CD14-positive monocyte (primary cell): ENCODE results near the gene STRA6. TPM values are rescaled to one million over a fixed set of nuclear protein-coding genes. Genes with fewer than 3 reads are reported as not detected.

Experiments used
- DNase-seq, 3 donors: peaks; one replicate each; pipeline ENCODE4 v3.0.0-alpha.2; 2011 to 2022
- H2AFZ ChIP-seq: 2 replicates; pipeline ENCODE4 v1.6.0; 2012; ENCODE audit warnings: mild to moderate bottlenecking, low read depth, low read length, inconsistent platforms; ENCODE audit not compliant: insufficient read depth, poor library complexity, severe bottlenecking
- H3K27ac ChIP-seq, 2 donors: 1 replicate in 1 of 2; 2 replicates in 1 of 2; pipeline ENCODE4 v1.5.1; 2012 to 2013; ENCODE audit warnings: low read length in 2 of 2, control low read depth in 1 of 2, inconsistent platforms in 1 of 2, low read depth in 1 of 2, mild to moderate bottlenecking in 1 of 2
- H3K27me3 ChIP-seq, 2 donors: one replicate each; pipeline versions ENCODE4 v1.6.0 to v1.6.1; 2011 to 2013; ENCODE audit warnings: low read length in 2 of 2; ENCODE audit not compliant: control insufficient read depth in 2 of 2, insufficient read depth in 2 of 2
- H3K36me3 ChIP-seq, 2 donors: replicated peaks in 1 of 2; 1 replicate in 1 of 2; 2 replicates in 1 of 2; pipeline versions ENCODE4 v1.5.1 to v1.6.1; 2012 to 2013; ENCODE audit warnings: low read length in 2 of 2, control low read depth in 1 of 2, inconsistent platforms in 1 of 2, mild to moderate bottlenecking in 1 of 2; ENCODE audit not compliant: insufficient read depth in 2 of 2, control insufficient read depth in 1 of 2
- H3K4me1 ChIP-seq, 2 donors: 1 replicate in 1 of 2; 2 replicates in 1 of 2; pipeline versions ENCODE4 v1.5.1 to v1.6.1; 2012 to 2013; ENCODE audit warnings: low read length in 2 of 2, control low read depth in 1 of 2, inconsistent platforms in 1 of 2, mild to moderate bottlenecking in 1 of 2, moderate library complexity in 1 of 2; ENCODE audit not compliant: insufficient read depth in 2 of 2, control insufficient read depth in 1 of 2
- H3K4me2 ChIP-seq: replicated peaks from 2 replicates; pipeline ENCODE3; 2012; ENCODE audit warnings: low read length, moderate library complexity, mild to moderate bottlenecking; ENCODE audit not compliant: poor library complexity, severe bottlenecking; ENCODE audit errors: extremely low read depth
- H3K4me3 ChIP-seq, 3 experiments: fragments of 200-600 bp in 1 of 3; sonication (generic) in 1 of 3; replicated peaks in 1 of 3; 1 replicate in 2 of 3; 2 replicates in 1 of 3; pipeline ENCODE4 v1.5.1; 2011 to 2013; ENCODE audit warnings: low read length in 3 of 3, mild to moderate bottlenecking in 3 of 3, control low read depth in 2 of 3, low read depth in 2 of 3, inconsistent platforms in 1 of 3, moderate library complexity in 1 of 3
- H3K79me2 ChIP-seq: 2 replicates; pipeline ENCODE4 v1.6.0; 2012; ENCODE audit warnings: mild to moderate bottlenecking, control low read depth, inconsistent platforms, low read length, moderate library complexity; ENCODE audit not compliant: insufficient read depth
- H3K9ac ChIP-seq: 2 replicates; pipeline ENCODE4 v1.6.0; 2017; ENCODE audit warnings: low read length, mild to moderate bottlenecking; ENCODE audit not compliant: insufficient read depth, poor library complexity, severe bottlenecking
- H3K9me3 ChIP-seq, 2 donors: replicated peaks in 1 of 2; 1 replicate in 1 of 2; 2 replicates in 1 of 2; pipeline versions ENCODE4 v1.5.1 to v1.6.1; 2012 to 2013; ENCODE audit warnings: low read length in 2 of 2, control low read depth in 1 of 2; ENCODE audit not compliant: control insufficient read depth in 1 of 2, insufficient read depth in 1 of 2
- H4K20me1 ChIP-seq: 2 replicates; pipeline ENCODE4 v1.6.0; 2012; ENCODE audit warnings: mild to moderate bottlenecking, low read length, control low read depth, moderate library complexity; ENCODE audit not compliant: insufficient read depth
- H3K27ac Mint-ChIP-seq, 7 donors: one replicate each; pipeline ENCODE4 v1.8.0; 2020; ENCODE audit warnings: mild to moderate bottlenecking in 7 of 7, mixed read lengths in 7 of 7, moderate library complexity in 6 of 7, inconsistent platforms in 2 of 7
- H3K27me3 Mint-ChIP-seq, 3 donors: one replicate each; pipeline ENCODE4 v1.8.0; 2021 to 2022; ENCODE audit warnings: low read depth in 3 of 3, mild to moderate bottlenecking in 3 of 3, mixed read lengths in 3 of 3, moderate library complexity in 3 of 3, inconsistent platforms in 1 of 3
- H3K36me3 Mint-ChIP-seq, 2 donors: one replicate each; pipeline ENCODE4 v1.8.0; 2020; ENCODE audit warnings: mixed read lengths in 2 of 2, inconsistent platforms in 1 of 2, mild to moderate bottlenecking in 1 of 2
- H3K4me1 Mint-ChIP-seq: one replicate; pipeline ENCODE4 v1.8.0; 2020; ENCODE audit warnings: mild to moderate bottlenecking, mixed read lengths
- H3K4me3 Mint-ChIP-seq, 2 donors: one replicate each; pipeline ENCODE4 v1.8.0; 2020; ENCODE audit warnings: mild to moderate bottlenecking in 2 of 2, mixed read lengths in 2 of 2, moderate library complexity in 1 of 2
- H3K9me3 Mint-ChIP-seq, 7 donors: one replicate each; pipeline ENCODE4 v1.8.0; 2020 to 2022; ENCODE audit warnings: mixed read lengths in 7 of 7, mild to moderate bottlenecking in 6 of 7, moderate library complexity in 6 of 7, inconsistent platforms in 2 of 7
- WGBS: methylation state at CpG from one replicate; pipeline ENCODE4 v1.1.5; 2013; ENCODE audit warnings: missing lambda C conversion rate; ENCODE audit not compliant: insufficient coverage; 5-methylcytosine and 5-hydroxymethylcytosine counted together
- intact Hi-C, 2 donors: fragments of 100-400 bp; cut with micrococcal nuclease; formaldehyde crosslinking; loops; one replicate each; pipeline versions ENCODE4 v1.15.0 to v1.15.1; 2023
- polyA plus RNA-seq, 3 donors: library from polyadenylated mRNA; depleted of rRNA in 1 of 3; unstranded in 2 of 3; stranded (reverse) in 1 of 3; fragments of 300-500 nt in 2 of 3; fragments of >200 nt in 1 of 3; fragmentation: Illumina TruSeq in 2 of 3; gene quantifications; 1 replicate in 2 of 3; 2 replicates in 1 of 3; pipeline ENCODE4 v1.2.3, GENCODE V29; 2012 to 2021
- TF ChIP-seq, protein P1 (sequence below): fragments of 200-600 bp; IDR thresholded peaks from one replicate; pipeline ENCODE4 v1.8.0; 2022; ENCODE audit warnings: antibody characterized with exemption, mild to moderate bottlenecking

Gene STRA6
- polyA plus RNA-seq, 3 donors, result not detected

DNA sequence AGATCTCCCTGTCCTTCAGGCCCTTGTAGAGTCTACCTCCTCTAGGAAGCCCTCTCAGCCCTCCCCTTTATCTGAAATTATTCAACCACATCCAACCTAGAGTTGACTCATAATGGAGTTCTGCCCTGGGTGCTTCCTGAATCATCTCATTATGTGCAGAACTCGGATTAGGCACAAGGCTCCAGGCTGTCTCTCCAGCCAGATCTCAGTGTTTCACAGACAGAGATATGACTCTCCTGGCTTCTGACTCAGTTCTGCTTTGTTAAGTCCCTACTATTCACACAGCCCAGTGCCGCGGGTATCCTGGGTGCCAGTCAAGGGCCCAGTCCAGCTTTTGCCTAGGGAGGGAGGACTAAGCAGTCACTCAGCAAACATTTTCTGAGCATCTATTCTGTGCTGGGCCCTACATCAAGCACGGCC lies 9.3 kb downstream of the STRA6 start:
- Mint-ChIP-seq H3K27ac (peak overlapping the region in 1 of 7 donors; percentile 22), H3K36me3 (no peaks in the 10 kb centered on the region), H3K4me3 (no peak overlapping the region), H3K27me3 (peaks cover 1 to 2% (median 2%) of the 10 kb centered on the region in 3 donors), H3K4me1 (peaks cover 5% of the 10 kb centered on the region), H3K9me3 (no peaks in the 10 kb centered on the region)
- TF ChIP-seq, protein P1, sequence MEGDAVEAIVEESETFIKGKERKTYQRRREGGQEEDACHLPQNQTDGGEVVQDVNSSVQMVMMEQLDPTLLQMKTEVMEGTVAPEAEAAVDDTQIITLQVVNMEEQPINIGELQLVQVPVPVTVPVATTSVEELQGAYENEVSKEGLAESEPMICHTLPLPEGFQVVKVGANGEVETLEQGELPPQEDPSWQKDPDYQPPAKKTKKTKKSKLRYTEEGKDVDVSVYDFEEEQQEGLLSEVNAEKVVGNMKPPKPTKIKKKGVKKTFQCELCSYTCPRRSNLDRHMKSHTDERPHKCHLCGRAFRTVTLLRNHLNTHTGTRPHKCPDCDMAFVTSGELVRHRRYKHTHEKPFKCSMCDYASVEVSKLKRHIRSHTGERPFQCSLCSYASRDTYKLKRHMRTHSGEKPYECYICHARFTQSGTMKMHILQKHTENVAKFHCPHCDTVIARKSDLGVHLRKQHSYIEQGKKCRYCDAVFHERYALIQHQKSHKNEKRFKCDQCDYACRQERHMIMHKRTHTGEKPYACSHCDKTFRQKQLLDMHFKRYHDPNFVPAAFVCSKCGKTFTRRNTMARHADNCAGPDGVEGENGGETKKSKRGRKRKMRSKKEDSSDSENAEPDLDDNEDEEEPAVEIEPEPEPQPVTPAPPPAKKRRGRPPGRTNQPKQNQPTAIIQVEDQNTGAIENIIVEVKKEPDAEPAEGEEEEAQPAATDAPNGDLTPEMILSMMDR, result no peak
- WGBS, result 75% methylated on average over 1 of the region's 4 CpGs
- Histone ChIP-seq H3K36me3 (no peaks in the 10 kb centered on the region), H3K27me3 (no peaks in the 10 kb centered on the region), H3K9me3 (no peaks in the 10 kb centered on the region), H2AFZ (no peak overlapping the region), H4K20me1 (no peaks in the 10 kb centered on the region), H3K27ac (no peak overlapping the region), H3K9ac (no peak overlapping the region), H3K4me1 (peaks cover 6% of the 10 kb centered on the region in 2 donors), H3K4me2 (no peak overlapping the region), H3K79me2 (no peaks in the 10 kb centered on the region), H3K4me3 (no peak overlapping the region)
- no peak for DNase-seq
- intact Hi-C loops, result no loop called here

DNA sequence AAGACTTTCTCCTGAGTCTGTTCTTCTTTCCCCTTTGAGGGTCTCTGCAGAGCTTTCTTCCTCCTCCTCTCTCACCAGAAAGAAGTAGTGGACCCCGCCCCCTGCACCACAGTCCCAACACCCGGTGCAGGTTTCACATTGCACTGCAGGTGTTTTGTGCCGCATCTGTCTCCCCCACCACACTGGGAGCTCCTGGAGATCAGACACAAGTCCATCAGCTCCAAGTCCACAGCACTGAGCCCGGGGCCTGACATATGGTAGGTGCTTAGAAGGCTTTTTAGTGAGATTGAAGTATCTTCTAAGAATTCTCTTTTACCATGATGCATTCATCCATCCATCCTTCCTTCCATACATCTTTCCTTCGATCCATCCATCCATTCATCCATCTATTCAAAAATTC lies 9.8 kb downstream of the STRA6 start:
- H3K27me3 ChIP-seq, result no peaks in the 10 kb centered on the region
- H3K4me1 Mint-ChIP-seq, result peaks cover 5% of the 10 kb centered on the region
- WGBS, result 76% methylated on average over 4 of the region's 5 CpGs
- H3K9me3 ChIP-seq, result no peaks in the 10 kb centered on the region
- no peaks in the 10 kb centered on the region for H4K20me1 ChIP-seq
- no peak for DNase-seq
- H3K4me1 ChIP-seq, result peaks cover 6% of the 10 kb centered on the region in 2 donors
- no peak overlapping the region for H2AFZ ChIP-seq
- no peaks in the 10 kb centered on the region for H3K36me3 Mint-ChIP-seq
- intact Hi-C loops, result no loop called here
- H3K4me2 ChIP-seq, result no peak overlapping the region
- H3K4me3 ChIP-seq, result no peak overlapping the region
- H3K36me3 ChIP-seq, result no peaks in the 10 kb centered on the region
- H3K27me3 Mint-ChIP-seq, result peaks cover 1 to 2% (median 2%) of the 10 kb centered on the region in 3 donors
- H3K79me2 ChIP-seq, result no peaks in the 10 kb centered on the region
- TF ChIP-seq, protein P1, result no peak
- H3K4me3 Mint-ChIP-seq, result no peak overlapping the region
- H3K9ac ChIP-seq, result no peak overlapping the region
- no peak overlapping the region for H3K27ac Mint-ChIP-seq
- H3K9me3 Mint-ChIP-seq, result no peaks in the 10 kb centered on the region
- H3K27ac ChIP-seq, result no peak overlapping the region
